HEK293 (cell line): ENCODE results near the gene CDC40.

Experiments
- CTCF ChIA-PET: fragments of 350-600 bp; formaldehyde crosslinking; extraction: SDS; loops from one replicate; lab custom pipeline; 2021; ENCODE audit warnings: antibody characterized with exemption; lab: Yijun Ruan, JAX
- POLR2A ChIA-PET: fragments of 300-600 bp; formaldehyde crosslinking; extraction: SDS; loops from one replicate; lab custom pipeline; 2020; ENCODE audit warnings: antibody characterized with exemption, inconsistent platforms; lab: Yijun Ruan, JAX
- H3K27ac ChIP-seq: fragments of 200-500 bp; sonication (Bioruptor generic); 2 replicates; pipeline ENCODE4 v1.5.1; 2014; ENCODE audit warnings: low read depth, low read length, control low read depth, inconsistent platforms; ENCODE audit errors: extremely low read depth
- H3K36me3 ChIP-seq, 2 experiments: fragments of 200-500 bp in 1 of 2; sonication (Bioruptor generic) in 1 of 2; 1 replicate in 1 of 2; 2 replicates in 1 of 2; pipeline ENCODE4 v1.5.1; 2014 to 2017; ENCODE audit warnings: inconsistent platforms in 2 of 2, low read length in 2 of 2; ENCODE audit not compliant: control insufficient read depth in 2 of 2, insufficient read depth in 1 of 2
- H3K4me1 ChIP-seq: fragments of 200-500 bp; sonication (Bioruptor generic); 2 replicates; pipeline ENCODE4 v1.5.1; 2014; ENCODE audit warnings: mild to moderate bottlenecking, low read length, inconsistent platforms; ENCODE audit not compliant: control insufficient read depth, insufficient read depth
- H3K4me3 ChIP-seq: 2 replicates; pipeline ENCODE4 v1.5.1; 2011; ENCODE audit warnings: low read depth, mild to moderate bottlenecking, control low read depth, low read length, moderate library complexity
- H3K9me3 ChIP-seq: fragments of 200-500 bp; sonication (Bioruptor generic); 2 replicates; pipeline ENCODE4 v1.5.1; 2014; ENCODE audit warnings: low read depth, low read length, inconsistent platforms; ENCODE audit not compliant: control insufficient read depth, insufficient read depth
- KLF17 ChIP-seq: fragments of 450-650 bp; formaldehyde crosslinking; IDR thresholded peaks from 2 replicates; pipeline ENCODE4 v1.5.1; 2016; ENCODE audit warnings: missing biosample characterization, missing genetic modification characterization
- MYNN ChIP-seq: fragments of 450-650 bp; formaldehyde crosslinking; IDR thresholded peaks from 2 replicates; pipeline ENCODE4 v1.5.1; 2016; ENCODE audit warnings: missing biosample characterization, missing genetic modification characterization, borderline replicate concordance
- PRDM2 ChIP-seq: fragments of 450-650 bp; formaldehyde crosslinking; IDR thresholded peaks from 2 replicates; pipeline ENCODE4 v1.5.1; 2016; ENCODE audit warnings: missing biosample characterization, missing genetic modification characterization, borderline replicate concordance
- REPIN1 ChIP-seq: fragments of 450-650 bp; formaldehyde crosslinking; IDR thresholded peaks from 2 replicates; pipeline ENCODE4 v1.5.1; 2017; ENCODE audit warnings: missing biosample characterization, missing genetic modification characterization, low read depth
- ZBTB1 ChIP-seq: fragments of 450-650 bp; formaldehyde crosslinking; IDR thresholded peaks from 2 replicates; pipeline ENCODE4 v1.5.1; 2016; ENCODE audit warnings: missing biosample characterization, missing genetic modification characterization
- ZFHX2 ChIP-seq: fragments of 450-650 bp; formaldehyde crosslinking; conservative IDR thresholded peaks from 2 replicates; pipeline ENCODE4 v1.5.1; 2016; ENCODE audit warnings: missing biosample characterization, missing genetic modification characterization
- ZNF239 ChIP-seq: fragments of 450-650 bp; formaldehyde crosslinking; IDR thresholded peaks from 2 replicates; pipeline ENCODE4 v1.5.1; 2016; ENCODE audit warnings: missing biosample characterization, missing genetic modification characterization
- ZNF501 ChIP-seq: fragments of 450-650 bp; formaldehyde crosslinking; IDR thresholded peaks from 2 replicates; pipeline ENCODE4 v1.5.1; 2016; ENCODE audit warnings: missing biosample characterization, missing genetic modification characterization
- ZNF513 ChIP-seq: fragments of 450-650 bp; IDR thresholded peaks from 2 replicates; pipeline ENCODE4 v1.5.1; 2018; ENCODE audit warnings: missing biosample characterization, missing genetic modification characterization
- ZNF623 ChIP-seq: fragments of 450-650 bp; formaldehyde crosslinking; IDR thresholded peaks from 2 replicates; pipeline ENCODE4 v1.5.1; 2016; ENCODE audit warnings: missing biosample characterization, missing genetic modification characterization
- ZNF670 ChIP-seq: fragments of 450-650 bp; formaldehyde crosslinking; IDR thresholded peaks from 2 replicates; pipeline ENCODE4 v1.5.1; 2016; ENCODE audit warnings: missing biosample characterization, missing genetic modification characterization, low read depth
- ZNF785 ChIP-seq: fragments of 450-650 bp; formaldehyde crosslinking; IDR thresholded peaks from 2 replicates; pipeline ENCODE4 v1.5.1; 2016; ENCODE audit warnings: missing biosample characterization, missing genetic modification characterization
- TF ChIP-seq, protein P1 (sequence below): fragments of 450-650 bp; formaldehyde crosslinking; IDR thresholded peaks from 2 replicates; pipeline ENCODE4 v1.5.1; 2016; ENCODE audit warnings: missing biosample characterization, missing genetic modification characterization

CDC40 gene

GRCh38 chr6:110256366-110256765 lies 76.1 kb downstream of the CDC40 start:
- TF ChIP-seq ZNF785 (tag by site-specific recombination) (no peak), REPIN1 (no peak), MYNN (tag by site-specific recombination) (no peak), ZFHX2 (tag by site-specific recombination) (no peak), ZNF513 (tag by site-specific recombination) (no peak), ZNF239 (no peak), ZNF670 (tag by site-specific recombination) (no peak)
- POLR2A ChIA-PET, result no interaction called here
- CTCF ChIA-PET, result no interaction called here
- Histone ChIP-seq H3K4me1 (no peaks in the 10 kb centered on the region), H3K36me3 (no peaks in the 10 kb centered on the region), H3K4me3 (no peak overlapping the region), H3K27ac (no peak overlapping the region), H3K9me3 (no peaks in the 10 kb centered on the region)

- no peaks in the 10 kb centered on the region for H3K36me3 ChIP-seq
- ChIA-PET POLR2A (no interaction called here), CTCF (no interaction called here)
- H3K27ac ChIP-seq, result no peak overlapping the region
- H3K4me1 ChIP-seq, result no peaks in the 10 kb centered on the region
- no peak for TF ChIP-seq PRDM2 (tag by site-specific recombination)
- no peak for TF ChIP-seq KLF17 (tag by site-specific recombination)
- TF ChIP-seq, protein P1, sequence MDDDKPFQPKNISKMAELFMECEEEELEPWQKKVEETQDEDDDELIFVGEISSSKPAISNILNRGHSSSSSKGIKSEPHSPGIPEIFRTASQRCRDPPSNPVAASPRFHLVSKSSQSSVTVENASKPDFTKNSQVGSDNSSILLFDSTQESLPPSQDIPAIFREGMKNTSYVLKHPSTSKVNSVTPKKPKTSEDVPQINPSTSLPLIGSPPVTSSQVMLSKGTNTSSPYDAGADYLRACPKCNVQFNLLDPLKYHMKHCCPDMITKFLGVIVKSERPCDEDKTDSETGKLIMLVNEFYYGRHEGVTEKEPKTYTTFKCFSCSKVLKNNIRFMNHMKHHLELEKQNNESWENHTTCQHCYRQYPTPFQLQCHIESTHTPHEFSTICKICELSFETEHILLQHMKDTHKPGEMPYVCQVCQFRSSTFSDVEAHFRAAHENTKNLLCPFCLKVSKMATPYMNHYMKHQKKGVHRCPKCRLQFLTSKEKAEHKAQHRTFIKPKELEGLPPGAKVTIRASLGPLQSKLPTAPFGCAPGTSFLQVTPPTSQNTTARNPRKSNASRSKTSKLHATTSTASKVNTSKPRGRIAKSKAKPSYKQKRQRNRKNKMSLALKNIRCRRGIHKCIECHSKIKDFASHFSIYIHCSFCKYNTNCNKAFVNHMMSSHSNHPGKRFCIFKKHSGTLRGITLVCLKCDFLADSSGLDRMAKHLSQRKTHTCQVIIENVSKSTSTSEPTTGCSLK (tag by site-specific recombination), result no peak
- TF ChIP-seq ZNF501, result no peak
- no peak for TF ChIP-seq ZBTB1 (tag by site-specific recombination)
- TF ChIP-seq ZFHX2 (tag by site-specific recombination), result no peak
- TF ChIP-seq ZNF623 (tag by site-specific recombination), result no peak
- no peaks in the 10 kb centered on the region for H3K9me3 ChIP-seq
- H3K4me3 ChIP-seq, result no peak overlapping the region
Measured at GRCh38 chr6:110265273-110265672, 85.0 kb downstream of the CDC40 start.
